MM.1S (cell line): ENCODE measurements around the gene SLC35A4.

Experiments
- EZH2 ChIP-seq: fragments of 300-600 bp; sonication (generic); optimal IDR thresholded peaks from 2 replicates; pipeline ENCODE3; 2017; ENCODE audit warnings: low read depth, mild to moderate bottlenecking, antibody characterized with exemption, low read length, mixed read lengths
- EZH2phosphoT487 ChIP-seq: fragments of 300-600 bp; sonication (generic); IDR thresholded peaks from 2 replicates; pipeline ENCODE4 v1.6.1; 2018; ENCODE audit warnings: antibody characterized with exemption, low read length
- TF ChIP-seq, protein P1 (sequence below): fragments of 300-600 bp; sonication (generic); IDR thresholded peaks from 2 replicates; pipeline ENCODE4 v1.5.1; 2016; ENCODE audit warnings: antibody characterized with exemption, low read length, mixed read lengths

DNA sequence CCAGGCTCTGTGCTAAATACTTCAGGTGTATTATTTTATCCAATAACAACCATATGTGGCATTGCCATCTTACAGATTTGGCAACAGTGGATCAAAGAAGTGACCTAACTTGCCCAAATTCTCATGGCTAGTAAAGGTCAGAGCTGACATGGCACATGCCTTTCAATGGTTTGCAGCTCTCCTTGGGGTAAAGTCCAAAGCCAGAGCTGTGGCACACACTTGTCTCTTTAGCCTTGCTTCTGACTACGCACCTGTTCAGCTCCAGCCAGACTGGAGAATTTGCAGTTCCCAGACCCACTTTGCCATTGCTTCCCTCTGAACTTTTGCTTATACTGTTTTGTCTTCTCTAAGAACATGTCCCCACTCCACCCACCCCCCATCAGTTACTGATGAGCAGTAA is 5.9 kb downstream of the SLC35A4 start:
- TF ChIP-seq, protein P1, sequence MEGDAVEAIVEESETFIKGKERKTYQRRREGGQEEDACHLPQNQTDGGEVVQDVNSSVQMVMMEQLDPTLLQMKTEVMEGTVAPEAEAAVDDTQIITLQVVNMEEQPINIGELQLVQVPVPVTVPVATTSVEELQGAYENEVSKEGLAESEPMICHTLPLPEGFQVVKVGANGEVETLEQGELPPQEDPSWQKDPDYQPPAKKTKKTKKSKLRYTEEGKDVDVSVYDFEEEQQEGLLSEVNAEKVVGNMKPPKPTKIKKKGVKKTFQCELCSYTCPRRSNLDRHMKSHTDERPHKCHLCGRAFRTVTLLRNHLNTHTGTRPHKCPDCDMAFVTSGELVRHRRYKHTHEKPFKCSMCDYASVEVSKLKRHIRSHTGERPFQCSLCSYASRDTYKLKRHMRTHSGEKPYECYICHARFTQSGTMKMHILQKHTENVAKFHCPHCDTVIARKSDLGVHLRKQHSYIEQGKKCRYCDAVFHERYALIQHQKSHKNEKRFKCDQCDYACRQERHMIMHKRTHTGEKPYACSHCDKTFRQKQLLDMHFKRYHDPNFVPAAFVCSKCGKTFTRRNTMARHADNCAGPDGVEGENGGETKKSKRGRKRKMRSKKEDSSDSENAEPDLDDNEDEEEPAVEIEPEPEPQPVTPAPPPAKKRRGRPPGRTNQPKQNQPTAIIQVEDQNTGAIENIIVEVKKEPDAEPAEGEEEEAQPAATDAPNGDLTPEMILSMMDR = no peak
- TF ChIP-seq EZH2 (no peak), EZH2phosphoT487 (no peak)
